Mesenchymal stem cell (in vitro differentiated cells and primary cell): ENCODE measurements around the gene ACTN4.

Source experiments
- DNase-seq: peaks from one replicate; pipeline ENCODE4 v3.0.0-alpha.2; 2013
- H2AFZ ChIP-seq: one replicate; pipeline ENCODE4 v1.6.1; 2013; ENCODE audit warnings: low read depth, mild to moderate bottlenecking, control low read depth, inconsistent platforms, low read length, moderate library complexity
- H2AK5ac ChIP-seq: 2 replicates; pipeline ENCODE4 v1.6.1; 2013; ENCODE audit warnings: low read length, moderate library complexity, mild to moderate bottlenecking, inconsistent platforms; ENCODE audit not compliant: severe bottlenecking
- H2BK120ac ChIP-seq: one replicate; pipeline ENCODE4 v1.6.1; 2013; ENCODE audit warnings: low read depth, mild to moderate bottlenecking, inconsistent platforms, low read length, moderate library complexity
- H2BK12ac ChIP-seq, 2 experiments: one replicate each; pipeline ENCODE4 v1.6.1; 2013; ENCODE audit warnings: inconsistent platforms in 2 of 2, low read length in 2 of 2, mild to moderate bottlenecking in 2 of 2, moderate library complexity in 2 of 2, control low read depth in 1 of 2
- H2BK15ac ChIP-seq: one replicate; pipeline ENCODE4 v1.6.1; 2013; ENCODE audit warnings: mild to moderate bottlenecking, low read depth, inconsistent platforms; ENCODE audit not compliant: poor library complexity, severe bottlenecking
- H2BK5ac ChIP-seq: 2 replicates; pipeline ENCODE4 v1.6.1; 2013; ENCODE audit warnings: low read depth, mild to moderate bottlenecking, low read length, control low read depth, inconsistent platforms; ENCODE audit not compliant: poor library complexity, severe bottlenecking
- H3K14ac ChIP-seq, 2 experiments: one replicate each; pipeline ENCODE4 v1.6.1; 2013; ENCODE audit warnings: inconsistent platforms in 2 of 2, low read length in 2 of 2, control low read depth in 1 of 2, mild to moderate bottlenecking in 1 of 2, moderate library complexity in 1 of 2
- H3K18ac ChIP-seq, 2 experiments: one replicate each; pipeline ENCODE4 v1.6.1; 2013; ENCODE audit warnings: inconsistent platforms in 2 of 2, low read length in 2 of 2, control low read depth in 1 of 2, low read depth in 1 of 2, mild to moderate bottlenecking in 1 of 2
- H3K23ac ChIP-seq, 2 experiments: one replicate each; pipeline ENCODE4 v1.6.1; 2013; ENCODE audit warnings: inconsistent platforms in 2 of 2, low read length in 2 of 2, mild to moderate bottlenecking in 2 of 2, moderate library complexity in 2 of 2, control low read depth in 1 of 2
- H3K27ac ChIP-seq: 2 replicates; pipeline ENCODE4 v1.5.1; 2013; ENCODE audit warnings: mild to moderate bottlenecking, moderate library complexity, low read length, control low read depth, inconsistent platforms; ENCODE audit not compliant: poor library complexity, severe bottlenecking
- H3K27me3 ChIP-seq, 2 experiments: 2 replicates each; pipeline versions ENCODE4 v1.6.1 to v1.7.0; 2013; ENCODE audit warnings: low read length in 2 of 2, mild to moderate bottlenecking in 2 of 2, moderate library complexity in 2 of 2, control low read depth in 1 of 2, inconsistent platforms in 1 of 2; ENCODE audit not compliant: control insufficient read depth in 1 of 2, insufficient read depth in 1 of 2
- H3K36me3 ChIP-seq, 2 experiments: 2 replicates each; pipeline versions ENCODE4 v1.6.1 to v1.7.0; 2013; ENCODE audit warnings: low read length in 2 of 2, control low read depth in 1 of 2, inconsistent platforms in 1 of 2, low read depth in 1 of 2, mild to moderate bottlenecking in 1 of 2; ENCODE audit not compliant: insufficient read depth in 2 of 2, control insufficient read depth in 1 of 2
- H3K4ac ChIP-seq, 2 experiments: one replicate each; pipeline ENCODE4 v1.6.1; 2013; ENCODE audit warnings: inconsistent platforms in 2 of 2, low read length in 2 of 2, mild to moderate bottlenecking in 2 of 2, moderate library complexity in 2 of 2, control low read depth in 1 of 2, low read depth in 1 of 2
- H3K4me1 ChIP-seq: 2 replicates; pipeline ENCODE4 v1.6.1; 2013; ENCODE audit warnings: low read depth, low read length, control low read depth; ENCODE audit not compliant: control insufficient read depth, insufficient read depth
- H3K4me2 ChIP-seq: 2 replicates; pipeline ENCODE4 v1.6.1; 2013; ENCODE audit warnings: low read length, mild to moderate bottlenecking, inconsistent platforms; ENCODE audit not compliant: poor library complexity, severe bottlenecking
- H3K4me3 ChIP-seq, 2 experiments: 2 replicates each; pipeline versions ENCODE4 v1.5.1 to v1.7.0; 2013; ENCODE audit warnings: low read length in 2 of 2, mild to moderate bottlenecking in 2 of 2, control low read depth in 1 of 2, low read depth in 1 of 2; ENCODE audit not compliant: insufficient read depth in 1 of 2
- H3K79me1 ChIP-seq: replicated peaks from 2 replicates; pipeline ENCODE4 v1.6.1; 2013; ENCODE audit warnings: mild to moderate bottlenecking, control low read depth, low read length, inconsistent platforms; ENCODE audit not compliant: poor library complexity, severe bottlenecking
- H3K9ac ChIP-seq: 2 replicates; pipeline ENCODE4 v1.7.0; 2013; ENCODE audit warnings: mild to moderate bottlenecking, low read length, moderate library complexity
- H3K9me3 ChIP-seq: 2 replicates; pipeline ENCODE4 v1.7.0; 2013; ENCODE audit warnings: mild to moderate bottlenecking, low read length; ENCODE audit not compliant: control insufficient read depth
- H4K8ac ChIP-seq: one replicate; pipeline ENCODE4 v1.6.1; 2013; ENCODE audit warnings: inconsistent platforms, mild to moderate bottlenecking, low read length, moderate library complexity
- H4K91ac ChIP-seq: one replicate; pipeline ENCODE4 v1.6.1; 2013; ENCODE audit warnings: mild to moderate bottlenecking, low read length, inconsistent platforms
- WGBS: methylation state at CpG from one replicate; pipeline ENCODE4 v1.1.7; 2013; ENCODE audit warnings: mixed read lengths; 5-methylcytosine and 5-hydroxymethylcytosine counted together

ACTN4 gene

DNA sequence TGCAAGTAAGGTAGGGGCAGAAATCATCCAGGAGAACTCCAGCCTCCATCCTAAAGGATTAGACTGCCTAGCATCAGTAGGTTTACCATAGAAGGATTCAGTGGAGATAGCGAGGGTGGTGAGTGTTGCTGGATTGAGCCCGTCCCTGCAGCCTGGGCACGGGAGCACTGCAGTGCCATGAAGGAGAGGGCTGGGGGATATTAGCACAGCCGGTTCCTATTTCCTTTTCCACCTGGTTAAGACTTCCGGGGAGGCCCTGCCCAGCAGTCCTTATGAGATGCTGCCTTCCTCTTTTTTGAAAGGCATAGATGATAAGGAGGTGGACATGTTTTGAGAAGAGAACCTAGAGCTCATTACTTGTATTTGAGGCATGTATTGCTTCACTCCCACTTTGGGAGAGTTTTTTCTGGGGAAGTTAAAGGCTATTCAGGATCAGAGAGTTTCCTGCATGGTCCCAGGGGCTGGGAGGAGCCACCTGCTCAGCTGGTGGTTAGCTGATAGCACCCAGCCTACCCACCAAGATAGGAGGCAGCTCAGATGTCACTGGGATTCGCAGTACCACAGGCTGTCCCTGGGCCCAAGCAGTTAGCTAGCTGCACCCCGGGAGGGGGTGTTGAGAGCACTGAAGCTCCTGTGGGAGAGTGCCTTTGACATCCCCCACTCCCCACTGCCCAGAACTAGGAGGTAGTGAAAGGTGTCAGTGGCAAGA lies 17.2 kb downstream of the ACTN4 start:
- no peaks in the 10 kb centered on the region for H3K79me1 ChIP-seq
- peak overlapping the region; percentile 34 to 90 for H3K18ac ChIP-seq
- H3K4ac ChIP-seq = peak overlapping the region; percentile 62
- peaks cover 5 to 45% of the 10 kb centered on the region in 2 experiments for H3K36me3 ChIP-seq
- no peak for DNase-seq
- peak overlapping the region; percentile 1 for H2BK15ac ChIP-seq
- H3K27ac ChIP-seq = peak overlapping the region; percentile 97
- no peaks in the 10 kb centered on the region for H3K27me3 ChIP-seq
- peak overlapping the region; percentile 93 for H4K91ac ChIP-seq
- H3K23ac ChIP-seq = peak overlapping the region in 1 of 2 experiments; percentile 23
- no peak overlapping the region for H3K4me3 ChIP-seq
- peak overlapping the region; percentile 80 for H4K8ac ChIP-seq
- 58% methylated on average over 5 of the region's 7 CpGs for WGBS
- H2AK5ac ChIP-seq = peak overlapping the region; percentile 72
- no peak overlapping the region for H3K4me2 ChIP-seq
- peaks cover 63% of the 10 kb centered on the region for H3K4me1 ChIP-seq
- no peak overlapping the region for H2BK5ac ChIP-seq
- H3K9me3 ChIP-seq = no peaks in the 10 kb centered on the region
- H3K9ac ChIP-seq = peak overlapping the region; percentile 76
- H3K14ac ChIP-seq = peak overlapping the region in 1 of 2 experiments; percentile 88
- H2BK12ac ChIP-seq = peak overlapping the region in 1 of 2 experiments; percentile 33
- H2AFZ ChIP-seq = no peak overlapping the region
- no peak overlapping the region for H2BK120ac ChIP-seq

DNA sequence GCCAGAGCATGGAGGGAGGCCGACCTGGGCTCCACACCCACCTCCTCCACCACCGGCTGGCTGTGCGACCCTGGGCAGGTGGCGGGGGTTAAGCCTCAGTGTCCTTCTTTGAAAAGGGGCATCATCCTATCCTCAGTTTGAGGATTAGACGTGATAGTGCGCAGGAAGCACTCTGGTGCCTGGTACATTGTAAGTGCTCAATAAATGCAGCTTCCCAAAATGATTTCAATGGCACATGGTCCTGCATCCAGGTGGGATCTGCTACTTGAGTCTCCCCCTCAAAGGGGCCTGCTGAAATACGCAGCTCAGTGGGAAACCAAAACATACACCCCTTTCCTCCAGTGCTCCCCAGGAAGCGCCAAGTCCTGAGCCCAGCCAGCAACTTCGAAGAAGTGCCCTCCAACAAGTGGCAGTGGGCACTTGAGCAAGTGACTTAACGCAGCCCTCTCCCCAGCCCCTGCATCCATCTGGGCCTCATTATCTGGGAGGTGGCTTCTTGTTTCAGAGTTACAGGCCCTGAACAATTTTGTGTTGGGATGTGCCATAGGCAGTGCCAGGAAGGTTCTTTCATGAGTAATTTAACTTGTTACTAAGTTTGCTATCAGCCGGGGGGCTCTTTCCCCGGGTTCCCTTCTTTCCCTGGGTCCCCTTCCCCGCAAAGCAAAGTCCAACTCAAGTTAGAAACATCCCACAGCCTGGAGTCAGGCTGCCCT lies 17.9 kb downstream of the ACTN4 start:
- peak overlapping the region; percentile 62 to 89 for H3K4ac ChIP-seq
- H3K4me3 ChIP-seq = no peak overlapping the region
- no peaks in the 10 kb centered on the region for H3K79me1 ChIP-seq
- peak overlapping the region; percentile 90 to 92 for H3K18ac ChIP-seq
- no peaks in the 10 kb centered on the region for H3K9me3 ChIP-seq
- WGBS = 75% methylated on average over 10 of the region's 13 CpGs
- peaks cover 5 to 49% of the 10 kb centered on the region in 2 experiments for H3K36me3 ChIP-seq
- H3K9ac ChIP-seq = peak overlapping the region; percentile 76
- no peak overlapping the region for H2AFZ ChIP-seq
- peak overlapping the region; percentile 89 for H4K91ac ChIP-seq
- H3K27ac ChIP-seq = peak overlapping the region; percentile 97
- H3K14ac ChIP-seq = peak overlapping the region in 1 of 2 experiments; percentile 88
- peaks cover 68% of the 10 kb centered on the region for H3K4me1 ChIP-seq
- no peak overlapping the region for H2BK5ac ChIP-seq
- H2AK5ac ChIP-seq = peak overlapping the region; percentile 52
- peak overlapping the region; percentile 91 to 92 for H2BK12ac ChIP-seq
- H4K8ac ChIP-seq = peak overlapping the region; percentile 90
- DNase-seq = no peak
- H3K4me2 ChIP-seq = no peak overlapping the region
- peak overlapping the region in 1 of 2 experiments; percentile 47 for H3K23ac ChIP-seq
- H3K27me3 ChIP-seq = no peaks in the 10 kb centered on the region
- peak overlapping the region; percentile 37 for H2BK120ac ChIP-seq
- peak overlapping the region; percentile 93 for H2BK15ac ChIP-seq

DNA sequence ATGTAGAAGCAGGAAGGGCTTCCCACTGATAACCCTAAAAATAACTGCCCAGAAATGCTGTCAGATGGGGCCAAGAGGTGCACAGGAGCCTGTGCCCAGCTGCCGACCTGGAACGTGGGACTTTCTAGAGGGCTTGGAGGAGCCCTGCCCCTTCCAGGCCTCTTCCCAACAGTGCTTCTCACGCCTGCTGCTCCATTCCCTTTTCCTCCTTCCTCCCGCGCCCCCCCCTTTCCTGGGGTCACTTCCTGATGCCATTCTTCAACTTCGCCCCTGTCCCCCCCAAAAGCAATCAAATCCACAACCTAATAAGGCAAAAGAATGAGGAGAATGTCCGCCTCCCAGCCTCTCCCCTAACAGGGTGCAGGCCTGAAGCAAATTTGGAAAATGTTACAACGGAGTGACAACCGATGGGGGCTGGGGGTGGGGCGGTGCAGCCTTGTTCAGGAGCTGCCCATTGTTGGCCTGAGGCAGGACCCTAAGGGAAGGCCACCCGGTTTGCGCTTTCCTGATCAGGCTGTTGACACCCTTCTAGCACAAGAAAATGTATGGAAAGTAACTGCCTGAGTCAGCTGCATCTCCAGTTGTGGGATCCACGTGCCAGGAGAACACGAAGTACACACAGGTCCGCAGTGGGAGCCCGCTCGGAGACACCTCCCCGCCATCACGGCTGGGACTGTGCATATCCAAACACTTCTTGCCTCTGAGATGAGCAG lies 18.7 kb downstream of the ACTN4 start:
- H2BK15ac ChIP-seq = peak overlapping the region; percentile 93
- H3K4ac ChIP-seq = peak overlapping the region; percentile 89 to 92
- H3K23ac ChIP-seq = peak overlapping the region in 1 of 2 experiments; percentile 48
- H2AK5ac ChIP-seq = peak overlapping the region; percentile 92
- 20% methylated on average over 17 of the region's 19 CpGs for WGBS
- H3K18ac ChIP-seq = peak overlapping the region; percentile 83 to 92
- H2AFZ ChIP-seq = no peak overlapping the region
- no peak overlapping the region for H3K4me2 ChIP-seq
- no peaks in the 10 kb centered on the region for H3K27me3 ChIP-seq
- peak overlapping the region; percentile 97 for H3K27ac ChIP-seq
- H2BK12ac ChIP-seq = peak overlapping the region; percentile 86 to 91
- peak overlapping the region; percentile 98 for H4K91ac ChIP-seq
- H3K4me3 ChIP-seq = peak overlapping the region in 1 of 2 experiments; percentile 26
- H2BK120ac ChIP-seq = peak overlapping the region; percentile 90
- DNase-seq = peak; percentile 71
- H3K36me3 ChIP-seq = peaks cover 5 to 42% of the 10 kb centered on the region in 2 experiments
- peak overlapping the region; percentile 90 for H4K8ac ChIP-seq
- H3K14ac ChIP-seq = peak overlapping the region in 1 of 2 experiments; percentile 73
- H3K9ac ChIP-seq = peak overlapping the region; percentile 76
- H2BK5ac ChIP-seq = peak overlapping the region; percentile 71
- H3K4me1 ChIP-seq = peaks cover 65% of the 10 kb centered on the region
- H3K9me3 ChIP-seq = no peaks in the 10 kb centered on the region
- no peaks in the 10 kb centered on the region for H3K79me1 ChIP-seq
